GM23338 (cell line): ENCODE measurements around the gene FAM83B.

ENCODE experiments used
- CREB1 ChIP-seq: fragments of 250-450 bp; sonication (Bioruptor Pico); IDR thresholded peaks from 2 replicates; pipeline ENCODE4 v1.5.0; 2020; ENCODE audit warnings: low read depth, mild to moderate bottlenecking, moderate library complexity
- EZH2 ChIP-seq: fragments of 200-600 bp; sonication (generic); IDR thresholded peaks from one replicate; pipeline ENCODE4 v1.8.0; 2017; ENCODE audit warnings: antibody characterized with exemption, mild to moderate bottlenecking, low read depth; ENCODE audit not compliant: unreplicated experiment
- EZH2phosphoT487 ChIP-seq: fragments of 200-600 bp; sonication (generic); IDR thresholded peaks from one replicate; pipeline ENCODE4 v1.8.1; 2018; ENCODE audit warnings: antibody characterized with exemption; ENCODE audit not compliant: unreplicated experiment
- JUNB ChIP-seq: IDR thresholded peaks from one replicate; pipeline ENCODE4 v1.6.1; 2016; ENCODE audit warnings: antibody characterized with exemption; ENCODE audit not compliant: unreplicated experiment
- NANOG ChIP-seq: IDR thresholded peaks from 2 replicates; pipeline ENCODE4 v1.6.1; 2016; ENCODE audit warnings: antibody characterized with exemption, borderline replicate concordance
- POLR2AphosphoS5 ChIP-seq: IDR thresholded peaks from 2 replicates; pipeline ENCODE4 v1.6.1; 2016; ENCODE audit warnings: antibody characterized with exemption, low read depth
- STAT1 ChIP-seq: IDR thresholded peaks from one replicate; pipeline ENCODE4 v1.6.1; 2016; ENCODE audit warnings: antibody characterized with exemption; ENCODE audit not compliant: unreplicated experiment
- TF ChIP-seq, protein P1 (sequence below), 2 experiments: fragments of 200-600 bp in 1 of 2; sonication (generic) in 1 of 2; conservative IDR thresholded peaks; 2 replicates each; pipeline versions ENCODE4 v1.5.1 to v1.6.1; 2016 to 2017; ENCODE audit warnings: antibody characterized with exemption in 2 of 2, low read depth in 2 of 2, mild to moderate bottlenecking in 2 of 2, moderate library complexity in 1 of 2
- TF ChIP-seq, protein P2 (sequence below): IDR thresholded peaks from 2 replicates; pipeline ENCODE4 v1.6.1; 2016; ENCODE audit warnings: antibody characterized with exemption
- TF ChIP-seq, protein P3 (sequence below): IDR thresholded peaks from one replicate; pipeline ENCODE4 v1.6.1; 2018; ENCODE audit warnings: antibody characterized with exemption; ENCODE audit not compliant: unreplicated experiment

DNA sequence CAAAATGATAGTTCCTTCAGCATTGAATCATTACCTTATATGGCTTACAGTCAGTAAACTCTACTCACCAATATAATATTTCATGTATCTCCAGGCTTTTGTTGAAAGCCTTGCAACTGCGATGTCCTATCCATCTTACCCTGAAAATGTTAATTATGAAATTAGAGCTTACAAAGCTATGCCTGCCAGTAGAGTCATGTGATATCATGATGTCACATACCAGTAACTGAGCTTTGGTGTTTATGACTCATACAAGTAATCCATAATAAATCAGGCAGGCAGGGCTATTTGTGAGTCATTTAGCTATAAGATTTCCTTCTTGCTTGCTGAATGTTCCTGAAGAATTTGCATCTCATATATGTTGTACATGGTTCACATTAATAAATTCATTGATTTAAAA lies 44.9 kb upstream of the FAM83B start:
- TF ChIP-seq, protein P1, sequence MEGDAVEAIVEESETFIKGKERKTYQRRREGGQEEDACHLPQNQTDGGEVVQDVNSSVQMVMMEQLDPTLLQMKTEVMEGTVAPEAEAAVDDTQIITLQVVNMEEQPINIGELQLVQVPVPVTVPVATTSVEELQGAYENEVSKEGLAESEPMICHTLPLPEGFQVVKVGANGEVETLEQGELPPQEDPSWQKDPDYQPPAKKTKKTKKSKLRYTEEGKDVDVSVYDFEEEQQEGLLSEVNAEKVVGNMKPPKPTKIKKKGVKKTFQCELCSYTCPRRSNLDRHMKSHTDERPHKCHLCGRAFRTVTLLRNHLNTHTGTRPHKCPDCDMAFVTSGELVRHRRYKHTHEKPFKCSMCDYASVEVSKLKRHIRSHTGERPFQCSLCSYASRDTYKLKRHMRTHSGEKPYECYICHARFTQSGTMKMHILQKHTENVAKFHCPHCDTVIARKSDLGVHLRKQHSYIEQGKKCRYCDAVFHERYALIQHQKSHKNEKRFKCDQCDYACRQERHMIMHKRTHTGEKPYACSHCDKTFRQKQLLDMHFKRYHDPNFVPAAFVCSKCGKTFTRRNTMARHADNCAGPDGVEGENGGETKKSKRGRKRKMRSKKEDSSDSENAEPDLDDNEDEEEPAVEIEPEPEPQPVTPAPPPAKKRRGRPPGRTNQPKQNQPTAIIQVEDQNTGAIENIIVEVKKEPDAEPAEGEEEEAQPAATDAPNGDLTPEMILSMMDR (conservative IDR thresholded peaks at IDR 0.05; ENCODE audit: low read depth in 2 of 2), result no peak
- TF ChIP-seq POLR2AphosphoS5 (no peak), NANOG (no peak), EZH2phosphoT487 (no peak), JUNB (no peak), CREB1 (CRISPR knock-in tag) (no peak), EZH2 (no peak), STAT1 (no peak)
- TF ChIP-seq, protein P2, sequence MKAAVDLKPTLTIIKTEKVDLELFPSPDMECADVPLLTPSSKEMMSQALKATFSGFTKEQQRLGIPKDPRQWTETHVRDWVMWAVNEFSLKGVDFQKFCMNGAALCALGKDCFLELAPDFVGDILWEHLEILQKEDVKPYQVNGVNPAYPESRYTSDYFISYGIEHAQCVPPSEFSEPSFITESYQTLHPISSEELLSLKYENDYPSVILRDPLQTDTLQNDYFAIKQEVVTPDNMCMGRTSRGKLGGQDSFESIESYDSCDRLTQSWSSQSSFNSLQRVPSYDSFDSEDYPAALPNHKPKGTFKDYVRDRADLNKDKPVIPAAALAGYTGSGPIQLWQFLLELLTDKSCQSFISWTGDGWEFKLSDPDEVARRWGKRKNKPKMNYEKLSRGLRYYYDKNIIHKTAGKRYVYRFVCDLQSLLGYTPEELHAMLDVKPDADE, result no peak
- TF ChIP-seq, protein P3, sequence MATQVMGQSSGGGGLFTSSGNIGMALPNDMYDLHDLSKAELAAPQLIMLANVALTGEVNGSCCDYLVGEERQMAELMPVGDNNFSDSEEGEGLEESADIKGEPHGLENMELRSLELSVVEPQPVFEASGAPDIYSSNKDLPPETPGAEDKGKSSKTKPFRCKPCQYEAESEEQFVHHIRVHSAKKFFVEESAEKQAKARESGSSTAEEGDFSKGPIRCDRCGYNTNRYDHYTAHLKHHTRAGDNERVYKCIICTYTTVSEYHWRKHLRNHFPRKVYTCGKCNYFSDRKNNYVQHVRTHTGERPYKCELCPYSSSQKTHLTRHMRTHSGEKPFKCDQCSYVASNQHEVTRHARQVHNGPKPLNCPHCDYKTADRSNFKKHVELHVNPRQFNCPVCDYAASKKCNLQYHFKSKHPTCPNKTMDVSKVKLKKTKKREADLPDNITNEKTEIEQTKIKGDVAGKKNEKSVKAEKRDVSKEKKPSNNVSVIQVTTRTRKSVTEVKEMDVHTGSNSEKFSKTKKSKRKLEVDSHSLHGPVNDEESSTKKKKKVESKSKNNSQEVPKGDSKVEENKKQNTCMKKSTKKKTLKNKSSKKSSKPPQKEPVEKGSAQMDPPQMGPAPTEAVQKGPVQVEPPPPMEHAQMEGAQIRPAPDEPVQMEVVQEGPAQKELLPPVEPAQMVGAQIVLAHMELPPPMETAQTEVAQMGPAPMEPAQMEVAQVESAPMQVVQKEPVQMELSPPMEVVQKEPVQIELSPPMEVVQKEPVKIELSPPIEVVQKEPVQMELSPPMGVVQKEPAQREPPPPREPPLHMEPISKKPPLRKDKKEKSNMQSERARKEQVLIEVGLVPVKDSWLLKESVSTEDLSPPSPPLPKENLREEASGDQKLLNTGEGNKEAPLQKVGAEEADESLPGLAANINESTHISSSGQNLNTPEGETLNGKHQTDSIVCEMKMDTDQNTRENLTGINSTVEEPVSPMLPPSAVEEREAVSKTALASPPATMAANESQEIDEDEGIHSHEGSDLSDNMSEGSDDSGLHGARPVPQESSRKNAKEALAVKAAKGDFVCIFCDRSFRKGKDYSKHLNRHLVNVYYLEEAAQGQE, result no peak
